Spleen (tissue), 13 donors: Measurements from ENCODE around the gene RHBDF2. TPM values are rescaled to one million over a fixed set of nuclear protein-coding genes. Genes with fewer than 3 reads are reported as not detected.

Experiments used
- DNase-seq: peaks from one replicate; pipeline ENCODE4 v3.0.0-alpha.2; 2020
- H3K27ac ChIP-seq, 8 donors: fragments of 200-600 bp; sonication (generic) in 7 of 8; 1 replicate in 4 of 8; 2 replicates in 4 of 8; pipeline versions ENCODE4 v1.5.0 to v1.8.0; 2016 to 2021; ENCODE audit warnings: inconsistent platforms in 4 of 8, mild to moderate bottlenecking in 4 of 8, moderate library complexity in 1 of 8
- H3K27me3 ChIP-seq, 7 donors: fragments of 200-600 bp; sonication (generic) in 6 of 7; replicated peaks in 1 of 7; 1 replicate in 4 of 7; 2 replicates in 3 of 7; pipeline versions ENCODE4 v1.5.0 to v1.8.0; 2016 to 2021; ENCODE audit warnings: inconsistent platforms in 3 of 7, mild to moderate bottlenecking in 1 of 7
- H3K36me3 ChIP-seq, 6 donors: fragments of 200-600 bp; sonication (generic) in 5 of 6; 1 replicate in 4 of 6; 2 replicates in 2 of 6; pipeline versions ENCODE4 v1.5.0 to v1.8.0; 2016 to 2021; ENCODE audit warnings: inconsistent platforms in 2 of 6
- H3K4me1 ChIP-seq, 6 donors: fragments of 200-600 bp; sonication (generic) in 5 of 6; 1 replicate in 3 of 6; 2 replicates in 3 of 6; pipeline versions ENCODE4 v1.5.0 to v1.8.0; 2016 to 2021; ENCODE audit warnings: inconsistent platforms in 3 of 6
- H3K4me3 ChIP-seq, 8 donors: fragments of 200-600 bp; sonication (generic) in 7 of 8; 1 replicate in 4 of 8; 2 replicates in 4 of 8; pipeline versions ENCODE4 v1.5.0 to v1.8.0; 2016 to 2021; ENCODE audit warnings: inconsistent platforms in 4 of 8, mild to moderate bottlenecking in 4 of 8, moderate library complexity in 2 of 8
- H3K9me3 ChIP-seq, 8 donors: fragments of 200-600 bp; sonication (generic) in 7 of 8; 1 replicate in 4 of 8; 2 replicates in 4 of 8; pipeline versions ENCODE4 v1.5.0 to v1.8.0; 2016 to 2021; ENCODE audit warnings: inconsistent platforms in 4 of 8
- CTCF ChIP-seq, 11 experiments: fragments of 200-600 bp in 7 of 11; fragments of 450-650 bp in 4 of 11; sonication (generic) in 4 of 11; IDR thresholded peaks in 8 of 11; conservative IDR thresholded peaks in 3 of 11; 1 replicate in 7 of 11; 2 replicates in 4 of 11; pipeline versions ENCODE4 v1.4.0 to v1.8.0; 2016 to 2021; ENCODE audit warnings: antibody characterized with exemption in 11 of 11, inconsistent platforms in 4 of 11, mild to moderate bottlenecking in 1 of 11
- POLR2A ChIP-seq, 3 donors: fragments of 450-650 bp; IDR thresholded peaks; one replicate each; pipeline ENCODE4 v1.5.1; 2017; ENCODE audit warnings: antibody characterized with exemption in 3 of 3, mild to moderate bottlenecking in 1 of 3
- POLR2AphosphoS5 ChIP-seq, 3 donors: sonication (generic); formaldehyde crosslinking; IDR thresholded peaks; one replicate each; pipeline ENCODE4 v1.5.1; 2017; ENCODE audit warnings: antibody characterized with exemption in 3 of 3
- WGBS, 5 donors: extraction: QIAGEN DNeasy Blood & Tissue Kit in 3 of 5; methylation state at CpG; one replicate each; pipeline versions ENCODE4 v1.1.5 to v1.1.7; 2013 to 2018; 5-methylcytosine and 5-hydroxymethylcytosine counted together
- intact Hi-C: fragments of 100-400 bp; cut with DNase I; formaldehyde crosslinking; loops from one replicate; pipeline ENCODE4 v1.15.0; 2023; ENCODE audit warnings: low total_unique reads
- long read RNA-seq, 2 donors: transcript quantifications; one replicate each; lab custom pipeline, GENCODE V29; 2026
- polyA plus RNA-seq, 3 donors: library from polyadenylated mRNA; stranded (reverse); fragments of 200-250 nt; gene quantifications; one replicate each; pipeline ENCODE4 v1.2.1, GENCODE V29; 2013
- total RNA-seq, 7 donors: library from RNA; depleted of rRNA in 3 of 7; stranded (reverse); fragments of >200 nt in 3 of 7; fragmentation: NEBNext Ultra II Directional in 4 of 7; extraction: Animal tissue kit (Norgen Biotek cat#: 25700) in 4 of 7; gene quantifications; one replicate each; pipeline versions ENCODE4 v1.1.0 to v1.2.1, GENCODE V29; 2016 to 2021
- donor health status: healthy with polysubstance abuse.
- donor health status: DM: no; HTN: no; CAD: no; lungs with moderate emphysema.
- donor health status: DM: no; HTN: no; CAD: no.
- donor health status: Bipolar disorder and iron deficiency.
- donor health status: healthy.
- donor health status: DM: no; HTN: no; CAD: no.
- donor health status: DM: yes; HTN: yes; CAD: no.

RHBDF2 gene
- total RNA-seq (100 to 1,000 TPM in 4 of 7 donors, 10 to 100 TPM in 3; 95.1 to 147 (median 114) TPM), polyA plus RNA-seq (10 to 100 TPM; 31.4 to 72.7 (median 53.3) TPM)
- long read RNA-seq, donor 1 = 0 reads
- long read RNA-seq, donor 2 = 0 reads

DNA sequence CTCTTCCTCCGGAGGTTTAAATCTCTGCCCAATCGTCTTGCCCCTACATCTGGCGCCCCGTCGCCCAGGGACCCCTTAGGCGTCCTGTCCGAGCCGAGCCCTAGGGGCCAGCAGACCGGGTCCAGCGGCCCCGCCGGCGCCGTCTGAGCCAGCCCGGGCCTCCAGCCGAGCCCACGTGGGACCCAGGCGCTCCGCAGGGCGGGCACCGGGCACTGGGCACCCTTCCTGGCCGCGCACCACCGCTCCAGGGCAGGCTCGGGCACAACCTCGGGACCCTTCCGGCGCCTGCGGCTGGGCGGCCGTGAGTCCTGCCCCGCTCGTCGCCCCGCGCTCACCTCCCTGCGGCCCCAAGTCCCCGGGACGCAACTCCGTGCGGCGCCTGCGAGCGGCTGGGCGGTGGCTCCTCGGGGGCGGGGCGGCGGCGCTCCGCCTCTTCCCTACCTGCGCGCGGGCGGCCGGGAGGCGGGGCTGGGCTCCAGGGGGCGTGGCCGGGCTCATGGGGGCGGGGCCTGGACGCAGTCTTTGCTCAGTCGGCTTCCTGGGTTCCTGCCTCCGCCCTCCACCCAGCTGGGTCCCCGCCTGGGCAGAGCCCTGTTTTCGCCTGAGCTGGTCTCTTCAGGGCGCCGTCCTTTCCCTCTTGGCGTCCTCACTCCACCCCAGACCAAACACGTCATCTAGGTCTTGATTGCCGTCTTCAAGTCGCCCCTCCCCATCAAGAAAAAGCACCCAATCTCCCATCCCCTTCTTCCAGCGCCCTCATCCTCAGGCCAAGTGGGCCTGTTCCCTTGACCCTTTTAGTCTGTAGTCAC, at the start of gene RHBDF2:
TSS of gene RHBDF2 (minus strand) at position 406 of the 809 bp plus-strand sequence. CDS start 19,899 bp downstream, outside the sequence.
- Histone ChIP-seq H3K4me3 (peak within 1 kb of the TSS; percentile 51 to 99 (median 91)), H3K36me3 (peaks cover 0 to 15% (median 0%) of the 10 kb centered on the region in 6 donors), H3K4me1 (peaks cover 34 to 84% (median 66%) of the 10 kb centered on the region in 6 donors), H3K9me3 (no peaks in the 10 kb centered on the region), H3K27me3 (no peaks in the 10 kb centered on the region), H3K27ac (peak within 1 kb of the TSS; percentile 88 to 98 (median 95))
- DNase-seq = peak; percentile 99
- 0 to 1% (median 0%) methylated on average over 15 to 72 of the region's 72 CpGs for whole genome bisulfite sequencing, 5 donors
- intact Hi-C loops = loop anchor here (10.0 kb wide), 1 partner anchor 196 kb away; the partner anchor contains the start of gene QRICH2
- TF ChIP-seq CTCF (IDR thresholded peaks at IDR 0.05 in 8 of 11, conservative IDR thresholded peaks at IDR 0.05 in 3 of 11) (peak in 3 of 11 experiments; percentile 2 to 47 (median 22)), POLR2A (IDR thresholded peaks at IDR 0.05) (peak; percentile 65 to 91 (median 75)), POLR2AphosphoS5 (IDR thresholded peaks at IDR 0.05) (peak; percentile 95 to 97 (median 96))

GRCh38 chr17:76549539-76549938, 48.3 kb upstream of the RHBDF2 start:
- WGBS, 5 donors = 89 to 95% (median 90%) methylated on average over 7 of the region's 7 CpGs
- peaks cover 22 to 71% (median 39%) of the 10 kb centered on the region in 6 donors for H3K4me1 ChIP-seq
- intact Hi-C loops = no loop called here

DNA sequence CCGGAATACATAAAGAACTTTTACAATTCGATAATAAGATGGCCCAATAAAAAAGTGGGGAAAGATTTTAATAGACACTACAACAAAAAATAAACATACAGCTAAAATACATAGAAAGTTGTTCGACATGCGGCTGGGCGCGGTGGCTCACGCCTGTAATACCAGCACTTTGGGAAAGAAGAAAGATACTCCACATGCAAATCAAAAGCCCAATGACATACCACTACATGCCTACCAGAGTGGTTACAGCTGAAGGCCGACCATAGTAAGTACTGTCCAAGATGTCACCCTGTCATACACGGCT, 47.9 kb upstream of the RHBDF2 start:
- Histone ChIP-seq H3K9me3 (no peaks in the 10 kb centered on the region), H3K36me3 (no peaks in the 10 kb centered on the region), H3K4me3 (no peak overlapping the region), H3K27me3 (peaks cover 0 to 8% (median 0%) of the 10 kb centered on the region in 7 donors), H3K27ac (no peak overlapping the region), H3K4me1 (peaks cover 24 to 71% (median 43%) of the 10 kb centered on the region in 6 donors)
- WGBS, 5 donors = 80 to 93% (median 89%) methylated on average over 9 of the region's 9 CpGs
- no peak for TF ChIP-seq POLR2AphosphoS5 (IDR thresholded peaks at IDR 0.05)
- TF ChIP-seq POLR2A (IDR thresholded peaks at IDR 0.05) = no peak
- no peak for TF ChIP-seq CTCF (IDR thresholded peaks at IDR 0.05 in 8 of 11, conservative IDR thresholded peaks at IDR 0.05 in 3 of 11)
- intact Hi-C loops = no loop called here
- peak; percentile 16 for DNase-seq

More at GRCh38 chr17:76549539-76549938, 48.3 kb upstream of the RHBDF2 start:
- Histone ChIP-seq H3K27ac (no peak overlapping the region), H3K4me3 (no peak overlapping the region), H3K27me3 (peaks cover 0 to 4% (median 0%) of the 10 kb centered on the region in 7 donors), H3K9me3 (no peaks in the 10 kb centered on the region), H3K36me3 (no peaks in the 10 kb centered on the region)
- no peak for DNase-seq
- TF ChIP-seq POLR2AphosphoS5 (IDR thresholded peaks at IDR 0.05) (no peak), CTCF (IDR thresholded peaks at IDR 0.05 in 8 of 11, conservative IDR thresholded peaks at IDR 0.05 in 3 of 11) (no peak), POLR2A (IDR thresholded peaks at IDR 0.05) (no peak)
